Naive B cell (primary cell): ENCODE measurements around the gene NCAPD2. TPM values are rescaled to one million over a fixed set of nuclear protein-coding genes. Genes with fewer than 3 reads are reported as not detected.
"Not testable (repeated sequence)": the region's sequence is repeated elsewhere in the genome, so short reads cannot be mapped to it uniquely, and the experiment has no call there.

ENCODE experiments used
- ATAC-seq, 2 donors: fragments of 150-1000 bp; cut with Tn5 transposase; 2 replicates each; pipeline ENCODE4 v1.10.0; 2021; ENCODE audit warnings: low read depth in 2 of 2, mild to moderate bottlenecking in 2 of 2, moderate library complexity in 2 of 2
- DNase-seq: peaks from one replicate; pipeline ENCODE4 v3.0.0; 2022
- H3K27ac Mint-ChIP-seq, 6 donors: one replicate each; pipeline ENCODE4 v1.8.0; 2020 to 2022; ENCODE audit warnings: mild to moderate bottlenecking in 6 of 6, mixed read lengths in 6 of 6, moderate library complexity in 5 of 6, inconsistent platforms in 2 of 6
- H3K27me3 Mint-ChIP-seq, 3 donors: one replicate each; pipeline ENCODE4 v1.8.0; 2021 to 2022; ENCODE audit warnings: mixed read lengths in 3 of 3, mild to moderate bottlenecking in 1 of 3
- H3K36me3 Mint-ChIP-seq, 2 donors: one replicate each; pipeline ENCODE4 v1.8.0; 2020 to 2022; ENCODE audit warnings: mixed read lengths in 2 of 2, inconsistent platforms in 1 of 2, mild to moderate bottlenecking in 1 of 2
- H3K4me1 Mint-ChIP-seq, 3 donors: one replicate each; pipeline ENCODE4 v1.8.0; 2020 to 2022; ENCODE audit warnings: mixed read lengths in 3 of 3, inconsistent platforms in 1 of 3, mild to moderate bottlenecking in 1 of 3, moderate library complexity in 1 of 3
- H3K4me3 Mint-ChIP-seq, 8 donors: one replicate each; pipeline ENCODE4 v1.8.0; 2020 to 2022; ENCODE audit warnings: mild to moderate bottlenecking in 8 of 8, mixed read lengths in 8 of 8, moderate library complexity in 8 of 8, inconsistent platforms in 2 of 8
- H3K9me3 Mint-ChIP-seq, 7 donors: one replicate each; pipeline ENCODE4 v1.8.0; 2020 to 2022; ENCODE audit warnings: mixed read lengths in 7 of 7, mild to moderate bottlenecking in 5 of 7, inconsistent platforms in 2 of 7, moderate library complexity in 1 of 7
- polyA plus RNA-seq, 6 donors: library from polyadenylated mRNA; unstranded; fragments of 300-500 nt; fragmentation: Illumina TruSeq; gene quantifications; one replicate each; pipeline ENCODE4 v1.2.3, GENCODE V29; 2021; ENCODE audit warnings: low read depth in 6 of 6

The NCAPD2 gene
- polyA plus RNA-seq, 6 donors from 2014 or later, result 13.3 to 25.5 (median 17.8) TPM

DNA sequence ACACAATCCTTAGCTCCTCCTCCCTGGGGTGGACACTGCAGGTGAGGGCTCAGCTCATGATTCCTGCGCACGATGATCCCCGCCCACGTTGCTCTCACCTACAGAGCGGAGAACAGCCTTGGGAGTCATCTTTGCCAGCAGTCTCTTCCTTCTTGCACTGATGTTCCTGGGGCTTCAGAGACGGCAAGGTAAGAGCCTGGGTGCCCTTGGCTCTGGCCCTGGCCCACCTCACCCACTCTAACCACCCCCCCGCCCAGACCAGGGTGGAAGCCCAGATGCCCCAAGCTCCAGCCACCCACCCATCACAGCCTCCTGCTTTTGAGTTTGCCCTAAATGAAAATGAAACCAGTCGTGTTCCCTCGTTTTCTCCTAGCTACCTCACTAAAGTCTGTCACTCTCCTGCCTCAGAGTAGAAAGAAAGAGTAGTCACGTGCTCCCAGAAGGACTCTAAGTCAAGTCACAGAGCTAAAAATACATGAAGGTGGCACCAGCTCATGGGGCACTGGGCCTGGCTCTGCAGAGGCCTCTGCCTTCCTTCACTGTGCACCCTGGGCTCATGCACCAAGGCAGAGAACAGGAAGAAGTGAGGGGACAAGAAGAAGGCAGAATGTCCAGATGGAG lies 33.0 kb upstream of the NCAPD2 start:
- Mint-ChIP-seq H3K4me3 (peak overlapping the region in 7 of 8 donors; percentile 39 to 91 (median 71)), H3K36me3 (peaks cover 24 to 56% of the 10 kb centered on the region in 2 donors), H3K27ac (peak overlapping the region; percentile 94 to 100 (median 99)), H3K27me3 (no peaks in the 10 kb centered on the region), H3K4me1 (peaks cover 63 to 88% (median 67%) of the 10 kb centered on the region in 3 donors), H3K9me3 (no peaks in the 10 kb centered on the region)
- ATAC-seq, result no peak
- no peak for DNase-seq

DNA sequence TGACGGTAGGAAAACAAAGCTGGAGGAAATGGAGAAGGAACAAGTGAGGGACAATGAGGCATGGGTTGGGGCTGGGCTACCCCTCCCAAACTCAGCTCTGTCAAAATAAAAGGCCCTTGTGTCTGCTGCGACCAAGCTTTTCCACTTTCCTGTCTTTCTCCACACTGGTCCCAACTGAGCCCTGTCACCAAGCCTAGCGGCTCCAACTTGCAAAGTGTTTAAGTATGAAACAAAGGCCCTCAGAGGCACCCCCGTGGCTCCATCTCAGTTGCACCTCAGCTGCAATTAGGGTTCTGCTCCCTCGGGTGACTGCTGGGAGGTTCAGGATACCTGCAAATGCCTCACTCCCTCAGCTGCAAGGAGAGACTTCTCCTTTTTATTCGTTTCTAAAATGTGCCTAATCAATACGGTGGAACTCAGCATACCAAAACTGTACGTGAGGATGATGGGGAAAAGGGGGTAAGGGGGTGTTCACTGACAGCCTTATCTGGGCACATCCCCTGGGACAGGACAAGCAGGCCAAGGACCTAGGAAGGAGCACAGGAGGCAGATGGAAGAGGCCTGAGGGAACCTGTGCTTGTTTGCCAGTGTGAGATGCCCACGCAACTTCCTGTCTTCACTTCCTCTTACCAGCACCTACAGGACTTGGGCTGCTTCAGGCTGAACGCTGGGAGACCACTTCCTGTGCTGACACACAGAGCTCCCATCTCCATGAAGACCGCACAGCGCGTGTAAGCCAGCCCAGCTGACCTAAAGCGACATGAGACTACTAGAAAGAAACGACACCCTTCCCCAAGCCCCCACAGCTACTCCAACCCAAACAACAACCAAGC lies 32.3 kb upstream of the NCAPD2 start:
- peaks cover 21 to 56% of the 10 kb centered on the region in 2 donors for H3K36me3 Mint-ChIP-seq
- H3K9me3 Mint-ChIP-seq, result no peaks in the 10 kb centered on the region
- peak; percentile 90 for DNase-seq
- peak overlapping the region; percentile 94 to 100 (median 99) for H3K27ac Mint-ChIP-seq
- no peaks in the 10 kb centered on the region for H3K27me3 Mint-ChIP-seq
- ATAC-seq, result peak; percentile 95
- peak overlapping the region; percentile 39 to 91 (median 76) for H3K4me3 Mint-ChIP-seq
- peaks cover 69 to 87% (median 74%) of the 10 kb centered on the region in 3 donors for H3K4me1 Mint-ChIP-seq

DNA sequence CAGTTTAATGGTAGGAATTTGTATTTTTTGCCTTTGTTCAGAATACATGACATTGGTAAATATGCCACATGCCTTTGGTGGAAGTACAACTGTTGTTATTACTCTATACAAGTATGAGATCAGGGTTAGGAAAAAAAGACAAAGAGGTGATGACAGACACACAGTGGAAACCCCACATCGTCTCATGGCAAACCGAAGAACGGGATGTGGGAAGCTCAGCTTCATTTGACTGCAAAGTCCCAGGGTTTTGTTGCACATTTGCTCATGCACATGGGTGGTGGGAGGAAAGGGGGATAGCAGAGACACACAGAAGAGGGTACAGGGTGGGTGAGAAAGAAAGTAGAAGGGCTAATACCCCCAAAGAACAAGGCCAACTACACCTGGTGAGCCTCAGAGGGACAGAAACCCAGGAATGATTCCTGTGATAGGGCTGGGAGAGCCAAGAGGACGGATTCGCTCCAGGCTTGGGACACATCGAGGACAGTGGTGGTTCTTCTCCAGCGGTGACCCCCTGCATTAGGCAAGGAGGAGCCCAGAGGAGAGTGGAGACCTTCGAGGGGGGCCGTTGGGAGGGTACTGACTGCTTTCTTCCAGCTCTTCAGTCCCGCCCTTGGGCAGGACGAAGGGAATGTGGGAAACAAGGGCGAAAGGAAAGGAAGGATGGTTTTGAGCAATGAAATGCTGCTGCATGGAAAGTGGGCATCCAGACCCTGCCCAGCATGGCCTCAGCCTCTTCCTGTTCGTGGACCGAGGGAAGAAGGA lies 31.5 kb upstream of the NCAPD2 start:
- Mint-ChIP-seq H3K27me3 (no peaks in the 10 kb centered on the region), H3K4me3 (peak overlapping the region; percentile 50 to 91 (median 76)), H3K9me3 (no peaks in the 10 kb centered on the region), H3K27ac (peak overlapping the region; percentile 94 to 100 (median 99)), H3K4me1 (peaks cover 73 to 88% (median 75%) of the 10 kb centered on the region in 3 donors), H3K36me3 (peaks cover 21 to 50% of the 10 kb centered on the region in 2 donors)
- ATAC-seq (no peak), DNase-seq (no peak)

DNA sequence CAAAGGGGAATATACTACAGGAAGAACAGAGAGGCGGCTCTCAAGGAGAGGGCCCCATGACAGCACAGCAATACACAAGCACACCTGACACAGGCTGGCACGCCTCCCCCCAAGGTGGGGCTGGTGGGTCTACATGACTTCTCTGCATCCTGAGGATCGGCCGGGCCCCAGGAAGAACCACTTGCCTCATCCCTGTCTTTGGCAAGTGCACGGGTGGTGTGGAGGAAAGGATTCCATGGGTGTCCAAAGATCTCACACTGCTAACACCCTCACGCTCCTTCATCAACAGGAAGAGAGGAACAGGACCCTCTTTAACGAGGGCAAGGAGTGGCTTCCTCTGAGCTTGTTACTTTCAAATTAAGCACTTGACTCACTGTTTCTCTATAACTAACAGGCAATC lies 30.7 kb upstream of the NCAPD2 start:
- H3K4me1 Mint-ChIP-seq, result peaks cover 79 to 90% (median 82%) of the 10 kb centered on the region in 3 donors
- peak overlapping the region; percentile 94 to 100 (median 99) for H3K27ac Mint-ChIP-seq
- no peaks in the 10 kb centered on the region for H3K9me3 Mint-ChIP-seq
- peaks cover 21 to 47% of the 10 kb centered on the region in 2 donors for H3K36me3 Mint-ChIP-seq
- DNase-seq (no peak), ATAC-seq (no peak)
- H3K4me3 Mint-ChIP-seq, result peak overlapping the region in 6 of 8 donors; percentile 20 to 72 (median 56)
- no peaks in the 10 kb centered on the region for H3K27me3 Mint-ChIP-seq

DNA sequence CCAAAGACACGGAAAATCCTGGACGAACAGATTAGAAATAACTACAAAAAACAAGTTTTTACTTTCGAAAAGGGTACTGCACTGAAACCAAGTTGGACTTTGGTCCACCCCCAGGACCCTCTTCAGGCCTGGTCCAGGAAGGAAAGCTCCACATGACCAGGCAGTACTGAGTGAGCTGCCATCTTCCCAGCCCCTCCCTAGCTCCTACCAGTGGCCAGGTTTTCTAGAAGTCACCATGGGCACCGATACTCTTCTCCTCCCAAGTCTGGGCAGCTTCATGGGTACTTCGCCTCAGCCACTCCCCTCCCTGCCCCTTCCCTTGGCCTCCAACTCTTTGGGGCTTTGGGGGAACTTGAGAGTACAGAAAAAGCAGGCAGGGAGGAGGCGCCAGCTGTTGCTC lies 30.0 kb upstream of the NCAPD2 start:
- ATAC-seq (no peak), DNase-seq (no peak)
- Mint-ChIP-seq H3K27ac (peak overlapping the region in 5 of 6 donors; percentile 94 to 99 (median 99)), H3K4me1 (peaks cover 76 to 90% (median 85%) of the 10 kb centered on the region in 3 donors), H3K27me3 (no peaks in the 10 kb centered on the region), H3K9me3 (no peaks in the 10 kb centered on the region), H3K36me3 (peaks cover 16 to 41% of the 10 kb centered on the region in 2 donors), H3K4me3 (peak overlapping the region in 2 of 8 donors; percentile 29 to 61)

DNA sequence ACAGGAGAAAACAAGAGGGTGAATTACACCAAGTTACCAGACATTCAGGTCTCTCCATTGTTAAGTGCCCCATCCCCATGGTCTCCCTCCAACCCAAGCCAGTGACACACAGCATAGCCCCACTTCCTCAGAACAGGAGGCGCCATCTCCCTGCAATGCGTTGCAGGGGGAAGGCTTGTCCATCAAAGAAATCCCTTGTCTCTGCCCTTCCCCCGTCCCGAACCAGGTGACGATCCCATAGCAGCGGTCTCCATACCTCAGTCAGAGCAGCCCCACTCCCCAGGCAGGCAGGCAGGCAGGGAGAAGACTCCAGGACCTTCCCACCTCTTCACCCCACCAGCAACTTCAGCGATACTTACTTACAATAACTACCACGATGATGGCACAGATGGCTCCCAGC lies 29.4 kb upstream of the NCAPD2 start:
- Mint-ChIP-seq H3K27me3 (no peaks in the 10 kb centered on the region), H3K27ac (peak overlapping the region; percentile 70 to 99 (median 96)), H3K9me3 (no peaks in the 10 kb centered on the region), H3K4me1 (peaks cover 77 to 90% (median 87%) of the 10 kb centered on the region in 3 donors), H3K36me3 (peaks cover 11 to 35% of the 10 kb centered on the region in 2 donors), H3K4me3 (peak overlapping the region in 3 of 8 donors; percentile 30 to 61 (median 41))
- no peak for DNase-seq
- ATAC-seq, result no peak

DNA sequence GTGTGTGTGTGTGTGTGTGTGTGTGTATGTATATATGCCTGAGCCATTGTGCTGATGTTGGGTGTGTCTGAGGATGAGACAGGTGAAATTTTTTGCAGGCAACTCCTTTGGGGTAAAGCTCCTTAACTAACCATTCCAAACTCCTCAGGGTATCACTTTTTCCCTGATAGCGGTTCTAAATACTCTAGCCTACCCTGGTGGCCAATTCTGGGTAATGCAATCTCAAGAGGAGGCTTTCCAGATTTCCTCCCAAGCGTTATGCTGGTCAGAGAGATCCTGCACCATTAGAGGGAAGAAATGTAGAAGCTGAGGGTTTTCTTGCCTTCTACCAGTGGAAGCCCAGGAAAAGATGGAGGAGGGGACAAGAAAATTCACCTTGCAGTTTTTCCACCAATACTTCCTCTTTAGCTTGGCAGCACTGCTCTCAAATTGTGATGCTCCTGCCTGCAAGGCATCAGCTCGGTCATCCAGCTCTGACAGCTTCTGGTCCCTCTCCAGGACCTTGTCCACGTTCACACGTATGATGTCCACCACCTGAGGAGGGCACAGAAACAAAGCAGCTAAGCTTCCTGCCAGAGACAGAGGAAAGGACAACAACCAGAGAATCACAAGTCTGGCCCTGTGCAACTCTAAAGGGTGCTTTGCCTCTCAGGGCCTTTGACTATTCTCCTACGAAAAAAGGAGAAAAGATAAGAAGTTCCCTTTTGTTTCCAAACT lies 28.3 kb upstream of the NCAPD2 start:
- H3K27ac Mint-ChIP-seq, result peak overlapping the region in 5 of 6 donors; percentile 77 to 94 (median 90)
- H3K4me3 Mint-ChIP-seq, result peak overlapping the region in 3 of 8 donors; percentile 12 to 37 (median 26)
- no peaks in the 10 kb centered on the region for H3K27me3 Mint-ChIP-seq
- H3K36me3 Mint-ChIP-seq, result peaks cover 11 to 34% of the 10 kb centered on the region in 2 donors
- no peaks in the 10 kb centered on the region for H3K9me3 Mint-ChIP-seq
- DNase-seq (peak; percentile 42), ATAC-seq (no peak)
- peaks cover 80 to 90% (median 86%) of the 10 kb centered on the region in 3 donors for H3K4me1 Mint-ChIP-seq

DNA sequence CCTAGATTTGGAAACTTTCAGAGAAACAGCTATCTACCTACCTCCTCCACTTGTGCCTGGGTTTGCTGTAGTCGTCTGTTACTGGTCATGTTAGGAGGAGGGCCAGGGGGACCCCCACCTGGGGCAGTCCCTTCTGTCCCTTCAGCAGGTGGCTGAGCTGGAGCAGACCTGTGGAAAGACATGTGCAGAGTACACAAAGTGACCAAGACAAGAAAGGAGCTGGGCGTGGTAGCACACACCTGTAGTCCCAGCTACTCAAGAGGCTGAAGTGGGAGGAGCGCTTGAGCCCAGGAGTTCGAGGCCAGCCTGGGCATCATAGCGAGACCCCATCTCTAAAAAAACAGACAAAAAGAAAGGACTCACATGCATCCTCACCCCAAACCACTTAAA lies 27.7 kb upstream of the NCAPD2 start:
- no peaks in the 10 kb centered on the region for H3K27me3 Mint-ChIP-seq
- no peak for DNase-seq
- H3K4me1 Mint-ChIP-seq, result peaks cover 77 to 89% (median 83%) of the 10 kb centered on the region in 3 donors
- H3K9me3 Mint-ChIP-seq, result no peaks in the 10 kb centered on the region
- peak overlapping the region in 3 of 6 donors; percentile 72 to 97 (median 94) for H3K27ac Mint-ChIP-seq
- H3K36me3 Mint-ChIP-seq, result peaks cover 11 to 29% of the 10 kb centered on the region in 2 donors
- H3K4me3 Mint-ChIP-seq, result no peak overlapping the region
- no peak for ATAC-seq

DNA sequence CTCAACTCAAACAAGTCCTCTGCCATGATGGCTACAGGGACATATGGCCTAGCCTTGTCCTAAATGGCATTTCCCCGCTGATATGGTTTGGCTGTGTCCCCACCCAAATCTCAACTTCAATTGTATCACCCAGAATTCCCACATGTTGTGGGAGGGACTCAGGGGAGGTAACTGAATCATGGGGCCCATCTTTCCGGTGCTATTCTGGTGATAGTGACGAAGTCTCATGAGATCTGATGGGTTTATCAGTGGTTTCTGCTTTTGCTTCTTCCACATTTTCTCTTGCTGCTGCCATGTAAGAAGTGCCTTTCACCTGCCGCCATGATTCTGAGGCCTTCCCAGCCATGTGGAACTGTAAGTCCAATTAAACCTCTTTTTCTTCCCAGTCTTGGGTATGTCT lies 27.2 kb upstream of the NCAPD2 start:
- H3K27ac Mint-ChIP-seq, result peak overlapping the region in 4 of 6 donors; percentile 82 to 97 (median 92)
- not testable (repeated sequence) for H3K9me3 Mint-ChIP-seq, DNase-seq, H3K27me3 Mint-ChIP-seq, ATAC-seq
- peaks cover 11 to 25% of the 10 kb centered on the region in 2 donors for H3K36me3 Mint-ChIP-seq
- peaks cover 74 to 87% (median 80%) of the 10 kb centered on the region in 3 donors for H3K4me1 Mint-ChIP-seq
- peak overlapping the region in 2 of 8 donors; percentile 17 to 98 for H3K4me3 Mint-ChIP-seq

DNA sequence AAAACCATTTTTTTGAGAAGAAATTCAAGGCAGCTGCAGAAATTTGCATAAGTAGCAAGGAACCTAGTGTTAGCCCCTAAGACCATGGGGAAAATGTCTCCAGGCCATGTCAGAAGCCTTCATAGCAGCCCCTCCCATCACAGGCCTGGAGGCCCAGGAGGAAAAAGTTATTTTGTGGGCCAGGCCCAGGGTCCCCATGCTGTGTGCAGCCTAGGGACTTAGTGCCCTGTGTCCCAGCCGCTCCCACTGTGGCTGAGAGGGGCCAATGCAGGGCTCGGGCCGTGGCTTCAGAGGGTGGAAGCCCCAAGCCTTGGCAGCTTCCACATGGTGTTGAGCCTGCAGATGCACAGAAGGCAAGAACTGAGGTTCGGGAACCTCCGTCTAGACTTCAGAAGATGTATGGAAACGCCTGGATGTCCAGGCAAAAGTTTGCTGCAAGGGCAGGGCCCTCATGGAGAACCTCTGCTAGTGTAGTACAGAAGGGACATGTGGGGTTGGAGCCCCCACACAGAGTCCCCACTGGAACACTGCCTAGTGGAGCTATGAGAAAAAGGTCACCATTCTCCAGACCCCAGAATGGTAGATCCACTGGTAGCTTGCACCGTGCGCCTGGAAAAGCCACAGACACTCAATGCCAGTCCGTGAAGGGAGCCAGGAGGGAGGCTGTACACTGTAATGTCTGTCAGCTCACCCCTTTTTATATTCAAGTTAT lies 26.2 kb upstream of the NCAPD2 start:
- H3K4me3 Mint-ChIP-seq, result peak overlapping the region in 4 of 8 donors; percentile 27 to 98 (median 53)
- peak overlapping the region in 3 of 6 donors; percentile 60 to 92 (median 90) for H3K27ac Mint-ChIP-seq
- H3K36me3 Mint-ChIP-seq, result peaks cover 5 to 17% of the 10 kb centered on the region in 2 donors
- DNase-seq, ATAC-seq, H3K9me3 Mint-ChIP-seq, H3K27me3 Mint-ChIP-seq: not testable (repeated sequence)
- H3K4me1 Mint-ChIP-seq, result peaks cover 64 to 77% (median 71%) of the 10 kb centered on the region in 3 donors

DNA sequence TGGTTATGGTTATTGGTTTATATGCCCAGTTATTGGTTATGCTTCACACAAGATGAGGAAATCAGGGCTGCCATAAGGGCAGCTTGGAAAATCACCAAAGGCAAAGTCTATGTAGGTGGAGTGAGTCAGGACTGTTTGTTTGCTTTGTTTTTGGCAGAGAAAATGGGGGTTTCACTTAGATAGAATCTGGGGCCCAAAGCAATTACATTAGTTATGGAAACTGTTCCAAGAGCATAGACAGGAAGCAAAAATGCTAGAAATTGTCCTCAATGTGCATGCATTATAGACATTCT lies 25.7 kb upstream of the NCAPD2 start:
- peaks cover 59 to 72% (median 66%) of the 10 kb centered on the region in 3 donors for H3K4me1 Mint-ChIP-seq
- H3K27me3 Mint-ChIP-seq, result no peaks in the 10 kb centered on the region
- DNase-seq, result no peak
- H3K4me3 Mint-ChIP-seq, result peak overlapping the region in 3 of 8 donors; percentile 18 to 98 (median 27)
- no peaks in the 10 kb centered on the region for H3K9me3 Mint-ChIP-seq
- peak overlapping the region in 3 of 6 donors; percentile 20 to 92 (median 60) for H3K27ac Mint-ChIP-seq
- H3K36me3 Mint-ChIP-seq, result peaks cover 5 to 12% of the 10 kb centered on the region in 2 donors
- no peak for ATAC-seq

DNA sequence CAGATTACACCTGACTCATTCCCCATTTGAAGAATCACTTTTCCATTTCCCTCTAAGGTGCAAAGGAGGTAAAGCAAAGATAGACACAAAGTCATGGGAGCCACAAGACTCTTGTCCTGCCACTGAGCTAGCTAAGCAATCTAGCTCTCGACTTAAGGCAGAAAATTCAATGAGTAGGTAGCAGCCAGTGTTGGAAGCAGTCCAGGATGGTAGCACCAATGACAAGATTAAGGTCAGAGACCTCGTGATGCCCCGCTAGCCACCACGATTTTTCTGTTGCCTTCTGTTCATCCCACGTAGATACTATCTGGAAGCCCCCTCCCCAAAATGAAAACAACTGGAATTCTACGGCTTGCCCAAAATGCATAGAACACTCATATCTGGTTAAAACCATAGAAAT lies 24.8 kb upstream of the NCAPD2 start:
- Mint-ChIP-seq H3K4me3 (peak overlapping the region; percentile 74 to 98 (median 93)), H3K36me3 (peaks cover 5 to 7% of the 10 kb centered on the region in 2 donors), H3K27ac (peak overlapping the region in 3 of 6 donors; percentile 67 to 95 (median 92)), H3K9me3 (no peaks in the 10 kb centered on the region), H3K4me1 (peaks cover 54 to 64% (median 57%) of the 10 kb centered on the region in 3 donors), H3K27me3 (no peaks in the 10 kb centered on the region)
- no peak for ATAC-seq
- DNase-seq, result no peak
